ENCODE results near the gene ZBTB44. TPM values are rescaled to one million over a fixed set of nuclear protein-coding genes. Genes with fewer than 3 reads are reported as not detected.

Gene ZBTB44
- total and polyA plus RNA-seq, 4 donors, result 4.7 to 33.9 (median 17.0) TPM

GRCh38 chr11:130180896-130181294, 133.8 kb downstream of the ZBTB44 start:
- DNase-seq (ENCODE audit: low spot score), result peak; percentile 26
- no peaks in the 10 kb centered on the region for H3K27me3 ChIP-seq (ENCODE audit: control insufficient read depth in 4 of 4, insufficient read depth in 4 of 4, low read length in 3 of 4)
- H3K9me3 ChIP-seq (ENCODE audit: control insufficient read depth in 4 of 4, low read length in 3 of 4), result no peaks in the 10 kb centered on the region
- TF ChIP-seq REST (IDR thresholded peaks at IDR 0.05), result no peak
- TF ChIP-seq RAD21 (IDR thresholded peaks at IDR 0.05), result no peak
- no peak for TF ChIP-seq ATF3 (IDR thresholded peaks at IDR 0.05)
- TF ChIP-seq JUND (IDR thresholded peaks at IDR 0.05), result no peak
- TF ChIP-seq YY1 (IDR thresholded peaks at IDR 0.05), result no peak
- TF ChIP-seq CTCF (IDR thresholded peaks at IDR 0.05; ENCODE audit: low read depth, low read length, missing input control), result no peak
- no peak for TF ChIP-seq SP1 (IDR thresholded peaks at IDR 0.05)
- TF ChIP-seq RXRA (IDR thresholded peaks at IDR 0.05), result no peak
- no peak for TF ChIP-seq FOXA1 (IDR thresholded peaks at IDR 0.05)
- TF ChIP-seq EGR1 (IDR thresholded peaks at IDR 0.05; ENCODE audit: low read depth in 2 of 2), result no peak
- H3K36me3 ChIP-seq (ENCODE audit: control insufficient read depth in 4 of 4, insufficient read depth in 3 of 4, low read depth in 1 of 4, low read length in 3 of 4), result no peaks in the 10 kb centered on the region
- no peak overlapping the region for H3K9ac ChIP-seq (ENCODE audit: low read depth in 1 of 2, low read length in 2 of 2)
- peak overlapping the region; percentile 90 to 94 for H3K27ac ChIP-seq (ENCODE audit: low read depth in 1 of 2, low read length in 2 of 2)
- H3K4me1 ChIP-seq (ENCODE audit: control insufficient read depth in 4 of 4, insufficient read depth in 4 of 4, low read length in 3 of 4), result peaks cover 21 to 41% (median 30%) of the 10 kb centered on the region in 4 donors
- WGBS, result 69% methylated on average over 8 of the region's 8 CpGs
- H3K4me3 ChIP-seq (ENCODE audit: low read depth in 1 of 3, low read length in 3 of 3), result no peak overlapping the region

GRCh38 chr11:130180491-130180890, 134.2 kb downstream of the ZBTB44 start:
- Histone ChIP-seq H3K36me3 (ENCODE audit: control insufficient read depth in 4 of 4, insufficient read depth in 3 of 4, low read depth in 1 of 4, low read length in 3 of 4) (no peaks in the 10 kb centered on the region), H3K4me3 (ENCODE audit: low read depth in 1 of 3, low read length in 3 of 3) (no peak overlapping the region), H3K27ac (ENCODE audit: low read depth in 1 of 2, low read length in 2 of 2) (peak overlapping the region; percentile 90 to 94), H3K4me1 (ENCODE audit: control insufficient read depth in 4 of 4, insufficient read depth in 4 of 4, low read length in 3 of 4) (peaks cover 21 to 41% (median 30%) of the 10 kb centered on the region in 4 donors), H3K9me3 (ENCODE audit: control insufficient read depth in 4 of 4, low read length in 3 of 4) (no peaks in the 10 kb centered on the region), H3K27me3 (ENCODE audit: control insufficient read depth in 4 of 4, insufficient read depth in 4 of 4, low read length in 3 of 4) (no peaks in the 10 kb centered on the region), H3K9ac (ENCODE audit: low read depth in 1 of 2, low read length in 2 of 2) (no peak overlapping the region)
- no peak for TF ChIP-seq JUND (IDR thresholded peaks at IDR 0.05)
- no peak for TF ChIP-seq CTCF (IDR thresholded peaks at IDR 0.05; ENCODE audit: low read depth, low read length, missing input control)
- TF ChIP-seq MAX (IDR thresholded peaks at IDR 0.05), result no peak
- no peak for TF ChIP-seq EGR1 (IDR thresholded peaks at IDR 0.05; ENCODE audit: low read depth in 2 of 2)
- TF ChIP-seq HNF4A (conservative IDR thresholded peaks at IDR 0.05), result no peak
- no peak for TF ChIP-seq HNF4G (IDR thresholded peaks at IDR 0.05)
- no peak for TF ChIP-seq TAF1 (conservative IDR thresholded peaks at IDR 0.05)
- no peak for TF ChIP-seq ZBTB33 (IDR thresholded peaks at IDR 0.05)
- TF ChIP-seq REST (IDR thresholded peaks at IDR 0.05), result no peak
- no peak for TF ChIP-seq GABPA (IDR thresholded peaks at IDR 0.05 in 1 of 2, conservative IDR thresholded peaks at IDR 0.05 in 1 of 2)
- TF ChIP-seq SP1 (IDR thresholded peaks at IDR 0.05), result no peak
- no peak for TF ChIP-seq FOXA2 (IDR thresholded peaks at IDR 0.05)
- TF ChIP-seq RXRA (IDR thresholded peaks at IDR 0.05), result no peak
- no peak for TF ChIP-seq ATF3 (IDR thresholded peaks at IDR 0.05)
- no peak for TF ChIP-seq YY1 (IDR thresholded peaks at IDR 0.05)
- no peak for DNase-seq (ENCODE audit: low spot score)
- WGBS, result 57% methylated on average over 4 of the region's 4 CpGs
